RPMI8226 (cell line): ENCODE results near the gene CD38.

ENCODE experiments used
- DNase-seq: peaks from one replicate; pipeline ENCODE4 v3.0.0-alpha.2; 2015

Gene CD38

DNA sequence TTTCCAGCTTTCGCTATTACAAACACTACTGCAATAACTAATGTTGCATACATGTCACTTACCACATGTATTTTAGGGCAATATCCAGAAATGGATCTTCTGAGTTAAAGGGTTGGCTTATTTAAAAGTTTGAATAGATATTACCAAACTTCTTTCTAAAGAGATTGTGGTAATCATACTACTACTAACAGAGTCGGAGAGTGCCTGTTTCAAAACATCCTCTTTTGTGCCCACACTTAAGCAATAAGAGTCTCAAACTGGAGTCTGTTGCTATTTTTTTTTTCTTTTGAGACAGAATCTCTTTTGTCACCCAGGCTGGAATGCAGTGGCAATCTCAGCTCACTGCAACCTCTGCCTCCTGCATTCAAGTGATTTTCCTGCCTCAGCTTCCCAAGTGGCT is 124.6 kb downstream of the CD38 start:
- DNase-seq: no peak
